Keratinocyte (primary cell): ENCODE results near the gene TMEM204. TPM values are rescaled to one million over a fixed set of nuclear protein-coding genes. Genes with fewer than 3 reads are reported as not detected.

ENCODE experiments used
- DNase-seq: peaks from one replicate; pipeline ENCODE4 v3.0.0-alpha.2; 2011; ENCODE audit warnings: low read depth, missing footprints, low spot score
- FAIRE-seq: peaks from 2 replicates; lab custom pipeline; 2011; peaks lifted over from hg19 to GRCh38; lab: Jason Lieb, UNC
- H2AFZ ChIP-seq: 2 replicates; pipeline ENCODE4 v1.6.0; 2012; ENCODE audit warnings: low read length, control low read depth, inconsistent platforms; ENCODE audit not compliant: control insufficient read depth
- H3K27ac ChIP-seq: 2 replicates; pipeline ENCODE4 v1.5.1; 2011; ENCODE audit warnings: low read length; ENCODE audit not compliant: control insufficient read depth, insufficient read depth
- H3K27me3 ChIP-seq: 3 replicates; pipeline ENCODE4 v1.6.0; 2011; ENCODE audit warnings: low read length; ENCODE audit not compliant: control insufficient read depth, insufficient read depth; ENCODE audit errors: extremely low read depth
- H3K36me3 ChIP-seq, 2 experiments: 2 replicates in 1 of 2; 3 replicates in 1 of 2; pipeline ENCODE4 v1.5.1; 2011; ENCODE audit warnings: low read length in 2 of 2, mild to moderate bottlenecking in 1 of 2; ENCODE audit not compliant: control insufficient read depth in 2 of 2, insufficient read depth in 2 of 2; ENCODE audit errors: extremely low read depth in 1 of 2
- H3K4me1 ChIP-seq: 3 replicates; pipeline ENCODE4 v1.5.1; 2011; ENCODE audit warnings: low read length; ENCODE audit not compliant: control insufficient read depth, insufficient read depth; ENCODE audit errors: extremely low read depth
- H3K4me2 ChIP-seq: 3 replicates; pipeline ENCODE4 v1.6.0; 2011; ENCODE audit warnings: low read depth, low read length; ENCODE audit not compliant: control insufficient read depth, insufficient read depth; ENCODE audit errors: extremely low read depth
- H3K4me3 ChIP-seq, 3 experiments: fragments of 200-600 bp in 1 of 3; sonication (generic) in 1 of 3; 2 replicates in 2 of 3; 3 replicates in 1 of 3; pipeline ENCODE4 v1.5.1; 2011 to 2016; ENCODE audit warnings: low read length in 3 of 3, mild to moderate bottlenecking in 3 of 3, control low read depth in 2 of 3, inconsistent platforms in 1 of 3, low read depth in 1 of 3, mixed read lengths in 1 of 3, mixed run types in 1 of 3, moderate library complexity in 1 of 3; ENCODE audit not compliant: control insufficient read depth in 2 of 3, insufficient read depth in 2 of 3; ENCODE audit errors: extremely low read depth in 1 of 3
- H3K79me2 ChIP-seq: 2 replicates; pipeline ENCODE4 v1.6.0; 2012; ENCODE audit warnings: low read length; ENCODE audit not compliant: control insufficient read depth, insufficient read depth
- H3K9ac ChIP-seq: 3 replicates; pipeline ENCODE4 v1.6.0; 2011; ENCODE audit warnings: low read length; ENCODE audit not compliant: control insufficient read depth, insufficient read depth; ENCODE audit errors: extremely low read depth
- H3K9me1 ChIP-seq: 3 replicates; pipeline ENCODE4 v1.6.0; 2011; ENCODE audit warnings: low read length; ENCODE audit not compliant: control insufficient read depth, insufficient read depth; ENCODE audit errors: extremely low read depth
- H3K9me3 ChIP-seq: 2 replicates; pipeline ENCODE4 v1.5.1; 2012; ENCODE audit warnings: low read depth, low read length; ENCODE audit not compliant: control insufficient read depth
- H4K20me1 ChIP-seq: 3 replicates; pipeline ENCODE4 v1.6.0; 2011; ENCODE audit warnings: low read length; ENCODE audit not compliant: control insufficient read depth, insufficient read depth; ENCODE audit errors: extremely low read depth
- EZH2 ChIP-seq: IDR thresholded peaks from one replicate; pipeline ENCODE4 v1.6.1; 2012; ENCODE audit warnings: inconsistent platforms, mild to moderate bottlenecking, low read length, moderate library complexity
- dilution Hi-C: fragments of 300-500 bp; cut with MboI; formaldehyde crosslinking; loops from one replicate; pipeline ENCODE4 v1.7.0; 2020; ENCODE audit warnings: low sequenced_read_pairs; ENCODE audit not compliant: extremely low pct_ligation_motif_present
- polyA plus RNA-seq, 5 experiments: library from polyadenylated mRNA; depleted of rRNA in 3 of 5; stranded (reverse) in 3 of 5; stranded (forward) in 1 of 5; unstranded in 1 of 5; fragments of >200 nt; gene quantifications; 1 replicate in 1 of 5; 2 replicates in 3 of 5; 3 replicates in 1 of 5; pipeline versions ENCODE4 v1.2.1 to v1.2.3, GENCODE V29; 2011 to 2012; ENCODE audit warnings: missing spikeins in 2 of 5, low read depth in 1 of 5, low replicate concordance in 1 of 5
- TF ChIP-seq, protein P1 (sequence below), 3 experiments: IDR thresholded peaks in 1 of 3; conservative IDR thresholded peaks in 1 of 3; optimal IDR thresholded peaks in 1 of 3; 2 replicates in 2 of 3; 3 replicates in 1 of 3; pipeline versions ENCODE3 to v1.5.1; 2011; ENCODE audit warnings: low read length in 3 of 3, mild to moderate bottlenecking in 3 of 3, moderate library complexity in 2 of 3, control low read depth in 1 of 3, inconsistent platforms in 1 of 3; ENCODE audit not compliant: insufficient read depth in 2 of 3; ENCODE audit errors: extremely low read depth in 1 of 3

Gene TMEM204
- polyA plus RNA-seq, 1 donor (not counting 4 experiments of a cell fraction or from before 2014, with no cell fraction given), result 1.0 TPM

DNA sequence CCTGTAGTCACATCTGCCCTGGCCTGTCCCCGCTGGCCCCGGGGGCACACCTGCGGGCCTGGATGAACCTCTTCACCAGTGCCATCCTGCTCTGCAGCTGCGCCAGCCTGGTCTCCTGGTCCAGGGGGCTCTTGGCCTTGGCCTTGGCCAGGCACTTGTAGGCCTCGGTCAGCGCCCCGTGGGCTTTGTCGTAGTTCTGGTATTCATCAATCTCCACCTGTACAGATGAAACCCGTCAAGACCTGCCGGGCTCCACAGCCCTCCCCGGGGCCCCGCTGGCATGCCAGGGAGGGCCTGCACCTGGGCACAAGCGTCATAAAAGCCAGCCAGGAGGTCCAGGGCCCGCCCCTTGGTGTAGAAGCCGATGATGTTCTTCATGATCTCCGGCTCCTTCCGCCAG lies 13.6 kb upstream of the TMEM204 start:
- Histone ChIP-seq H2AFZ (no peak overlapping the region), H4K20me1 (no peaks in the 10 kb centered on the region), H3K4me3 (no peak overlapping the region), H3K9ac (no peak overlapping the region), H3K36me3 (no peaks in the 10 kb centered on the region), H3K4me1 (no peaks in the 10 kb centered on the region), H3K79me2 (no peaks in the 10 kb centered on the region), H3K27me3 (no peaks in the 10 kb centered on the region), H3K9me3 (no peaks in the 10 kb centered on the region), H3K27ac (no peak overlapping the region), H3K4me2 (no peak overlapping the region), H3K9me1 (no peaks in the 10 kb centered on the region)
- no peak for FAIRE-seq
- TF ChIP-seq, protein P1, sequence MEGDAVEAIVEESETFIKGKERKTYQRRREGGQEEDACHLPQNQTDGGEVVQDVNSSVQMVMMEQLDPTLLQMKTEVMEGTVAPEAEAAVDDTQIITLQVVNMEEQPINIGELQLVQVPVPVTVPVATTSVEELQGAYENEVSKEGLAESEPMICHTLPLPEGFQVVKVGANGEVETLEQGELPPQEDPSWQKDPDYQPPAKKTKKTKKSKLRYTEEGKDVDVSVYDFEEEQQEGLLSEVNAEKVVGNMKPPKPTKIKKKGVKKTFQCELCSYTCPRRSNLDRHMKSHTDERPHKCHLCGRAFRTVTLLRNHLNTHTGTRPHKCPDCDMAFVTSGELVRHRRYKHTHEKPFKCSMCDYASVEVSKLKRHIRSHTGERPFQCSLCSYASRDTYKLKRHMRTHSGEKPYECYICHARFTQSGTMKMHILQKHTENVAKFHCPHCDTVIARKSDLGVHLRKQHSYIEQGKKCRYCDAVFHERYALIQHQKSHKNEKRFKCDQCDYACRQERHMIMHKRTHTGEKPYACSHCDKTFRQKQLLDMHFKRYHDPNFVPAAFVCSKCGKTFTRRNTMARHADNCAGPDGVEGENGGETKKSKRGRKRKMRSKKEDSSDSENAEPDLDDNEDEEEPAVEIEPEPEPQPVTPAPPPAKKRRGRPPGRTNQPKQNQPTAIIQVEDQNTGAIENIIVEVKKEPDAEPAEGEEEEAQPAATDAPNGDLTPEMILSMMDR (optimal IDR thresholded peaks at IDR 0.05 in 1 of 3, IDR thresholded peaks at IDR 0.05 in 1 of 3, conservative IDR thresholded peaks at IDR 0.05 in 1 of 3; ENCODE audit: extremely low read depth in 1 of 3, insufficient read depth in 2 of 3, low read length in 3 of 3), result no peak
- no peak for TF ChIP-seq EZH2
- DNase-seq, result no peak
- dilution Hi-C loops, result no loop called here

DNA sequence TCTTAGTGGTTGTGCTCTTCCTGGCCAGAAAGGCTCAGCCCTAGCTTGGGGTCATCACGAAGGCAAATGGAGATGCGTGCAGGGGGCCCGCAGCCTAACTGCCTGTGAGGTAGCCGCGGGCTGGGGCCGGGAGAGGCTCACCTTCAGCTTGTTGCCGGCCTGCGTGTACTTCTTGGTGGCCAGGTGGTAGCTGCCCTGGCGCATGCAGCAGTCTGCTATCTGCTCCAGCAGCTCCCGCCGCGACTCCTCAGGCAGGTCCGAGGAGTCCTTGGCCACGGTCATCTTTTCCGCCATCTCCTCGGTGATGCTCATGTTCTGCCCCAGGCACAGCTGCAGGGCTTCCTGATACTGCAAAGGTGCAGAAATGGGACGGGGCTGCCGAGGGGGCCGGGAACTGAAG lies 13.0 kb upstream of the TMEM204 start:
- Histone ChIP-seq H3K4me2 (no peak overlapping the region), H3K36me3 (no peaks in the 10 kb centered on the region), H3K27ac (no peak overlapping the region), H3K9ac (no peak overlapping the region), H3K79me2 (no peaks in the 10 kb centered on the region), H4K20me1 (no peaks in the 10 kb centered on the region), H3K27me3 (no peaks in the 10 kb centered on the region), H3K4me3 (no peak overlapping the region), H3K9me3 (no peaks in the 10 kb centered on the region), H3K9me1 (no peaks in the 10 kb centered on the region), H2AFZ (no peak overlapping the region), H3K4me1 (no peaks in the 10 kb centered on the region)
- DNase-seq, result no peak
- no peak for FAIRE-seq
- TF ChIP-seq, protein P1 (optimal IDR thresholded peaks at IDR 0.05 in 1 of 3, IDR thresholded peaks at IDR 0.05 in 1 of 3, conservative IDR thresholded peaks at IDR 0.05 in 1 of 3; ENCODE audit: extremely low read depth in 1 of 3, insufficient read depth in 2 of 3, low read length in 3 of 3), result no peak
- TF ChIP-seq EZH2, result no peak
- dilution Hi-C loops, result no loop called here
